Chondrocyte (in vitro differentiated cells): ENCODE results near the gene JPH2. TPM values are rescaled to one million over a fixed set of nuclear protein-coding genes. Genes with fewer than 3 reads are reported as not detected.

Experiments
- DNase-seq: peaks from one replicate; pipeline ENCODE4 v3.0.0; 2021; ENCODE audit warnings: mixed read lengths, low spot score
- H3K27ac Mint-ChIP-seq: one replicate; pipeline ENCODE4 v1.8.0; 2021; ENCODE audit warnings: mild to moderate bottlenecking, moderate library complexity, mixed read lengths; ENCODE audit not compliant: unreplicated experiment
- H3K27me3 Mint-ChIP-seq: 2 replicates; pipeline ENCODE4 v1.8.0; 2021; ENCODE audit warnings: low read depth, mixed read lengths
- H3K36me3 Mint-ChIP-seq: 2 replicates; pipeline ENCODE4 v1.8.0; 2021; ENCODE audit warnings: low read depth, mixed read lengths
- H3K4me1 Mint-ChIP-seq: 2 replicates; pipeline ENCODE4 v1.8.0; 2021; ENCODE audit warnings: low read depth, mild to moderate bottlenecking, mixed read lengths
- H3K4me3 Mint-ChIP-seq: one replicate; pipeline ENCODE4 v1.8.0; 2021; ENCODE audit warnings: mild to moderate bottlenecking, moderate library complexity, mixed read lengths; ENCODE audit not compliant: unreplicated experiment
- H3K9me3 Mint-ChIP-seq: 2 replicates; pipeline ENCODE4 v1.8.0; 2021; ENCODE audit warnings: low read depth, mixed read lengths
- total RNA-seq: library from RNA; stranded (reverse); gene quantifications from 3 replicates; pipeline ENCODE4 v1.2.1, GENCODE V29; 2021
- TF ChIP-seq, protein P1 (sequence below): fragments of 200-600 bp; sonication (generic); IDR thresholded peaks from 2 replicates; pipeline ENCODE4 v1.5.0; 2021; ENCODE audit warnings: antibody characterized with exemption, mild to moderate bottlenecking, moderate library complexity

JPH2 gene
- total RNA-seq, 1 donor from 2014 or later: 75.9 TPM

DNA sequence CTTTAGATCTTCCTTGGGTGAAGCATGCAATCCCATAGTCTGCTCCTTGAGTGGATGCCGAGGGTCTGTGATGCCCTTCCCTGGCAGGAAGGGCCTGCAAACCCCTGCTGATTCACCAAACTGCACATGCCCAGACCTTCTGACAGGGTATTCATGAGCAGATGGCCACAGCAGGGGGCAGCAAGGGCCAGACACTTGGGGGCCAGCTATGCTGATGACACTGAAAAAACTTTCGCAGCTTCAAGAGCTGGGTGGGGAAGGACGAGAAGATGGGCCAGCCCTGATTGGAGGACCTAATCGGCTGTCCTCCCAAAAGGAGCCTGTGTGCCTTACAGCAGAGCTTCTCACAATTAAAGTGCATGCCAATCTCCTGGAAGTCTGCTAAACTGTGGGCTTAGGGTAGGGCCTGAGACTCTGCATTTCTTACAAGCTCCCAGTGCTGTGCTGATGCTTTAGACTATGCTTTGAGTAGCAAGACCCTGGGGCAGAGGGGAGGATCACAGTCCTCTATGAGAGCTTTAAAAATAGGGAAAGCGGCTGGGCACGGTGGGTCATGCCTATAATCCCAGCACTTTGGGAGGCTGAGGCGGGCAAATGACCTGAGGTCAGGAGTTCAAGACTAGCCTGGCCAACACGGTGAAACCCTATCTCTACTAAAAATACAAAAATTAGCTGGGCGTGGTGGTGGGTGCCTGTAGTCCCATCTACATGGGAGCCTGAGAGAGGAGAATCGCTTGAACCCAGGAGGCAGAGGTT is 44.9 kb upstream of the JPH2 start:
- H3K27me3 Mint-ChIP-seq: no peaks in the 10 kb centered on the region
- no peak overlapping the region for H3K4me3 Mint-ChIP-seq
- DNase-seq: no peak

DNA sequence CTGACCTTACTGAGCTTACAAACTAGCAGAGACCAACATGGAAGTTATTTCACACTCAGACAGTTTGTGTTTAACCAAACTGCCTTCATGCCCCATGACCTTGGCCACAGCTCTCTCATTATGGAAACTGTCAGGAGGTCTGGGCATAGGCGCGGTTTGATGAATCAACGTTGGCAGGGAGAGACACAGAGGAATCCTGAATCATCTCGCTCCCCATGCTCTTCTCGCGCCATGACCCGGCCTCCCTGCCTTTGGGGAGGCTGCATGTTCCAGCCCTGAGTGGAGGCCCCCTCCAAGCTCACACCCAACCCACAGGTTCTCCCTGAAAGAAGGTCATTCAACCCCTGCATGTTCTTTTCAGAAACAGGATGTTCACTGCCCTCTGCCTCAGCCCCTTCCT is 44.2 kb upstream of the JPH2 start:
- no peak overlapping the region for H3K27ac Mint-ChIP-seq
- TF ChIP-seq, protein P1, sequence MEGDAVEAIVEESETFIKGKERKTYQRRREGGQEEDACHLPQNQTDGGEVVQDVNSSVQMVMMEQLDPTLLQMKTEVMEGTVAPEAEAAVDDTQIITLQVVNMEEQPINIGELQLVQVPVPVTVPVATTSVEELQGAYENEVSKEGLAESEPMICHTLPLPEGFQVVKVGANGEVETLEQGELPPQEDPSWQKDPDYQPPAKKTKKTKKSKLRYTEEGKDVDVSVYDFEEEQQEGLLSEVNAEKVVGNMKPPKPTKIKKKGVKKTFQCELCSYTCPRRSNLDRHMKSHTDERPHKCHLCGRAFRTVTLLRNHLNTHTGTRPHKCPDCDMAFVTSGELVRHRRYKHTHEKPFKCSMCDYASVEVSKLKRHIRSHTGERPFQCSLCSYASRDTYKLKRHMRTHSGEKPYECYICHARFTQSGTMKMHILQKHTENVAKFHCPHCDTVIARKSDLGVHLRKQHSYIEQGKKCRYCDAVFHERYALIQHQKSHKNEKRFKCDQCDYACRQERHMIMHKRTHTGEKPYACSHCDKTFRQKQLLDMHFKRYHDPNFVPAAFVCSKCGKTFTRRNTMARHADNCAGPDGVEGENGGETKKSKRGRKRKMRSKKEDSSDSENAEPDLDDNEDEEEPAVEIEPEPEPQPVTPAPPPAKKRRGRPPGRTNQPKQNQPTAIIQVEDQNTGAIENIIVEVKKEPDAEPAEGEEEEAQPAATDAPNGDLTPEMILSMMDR: no peak
- DNase-seq: no peak
- no peaks in the 10 kb centered on the region for H3K36me3 Mint-ChIP-seq
- H3K27me3 Mint-ChIP-seq: no peaks in the 10 kb centered on the region
- no peaks in the 10 kb centered on the region for H3K9me3 Mint-ChIP-seq
- no peak overlapping the region for H3K4me3 Mint-ChIP-seq
- peaks cover 7% of the 10 kb centered on the region for H3K4me1 Mint-ChIP-seq

More for the DNA sequence above, 44.9 kb upstream of the JPH2 start:
- H3K27ac Mint-ChIP-seq: no peak overlapping the region
- TF ChIP-seq, protein P1: no peak
- peaks cover 7% of the 10 kb centered on the region for H3K4me1 Mint-ChIP-seq
- H3K9me3 Mint-ChIP-seq: peaks cover 2% of the 10 kb centered on the region
- no peaks in the 10 kb centered on the region for H3K36me3 Mint-ChIP-seq

DNA sequence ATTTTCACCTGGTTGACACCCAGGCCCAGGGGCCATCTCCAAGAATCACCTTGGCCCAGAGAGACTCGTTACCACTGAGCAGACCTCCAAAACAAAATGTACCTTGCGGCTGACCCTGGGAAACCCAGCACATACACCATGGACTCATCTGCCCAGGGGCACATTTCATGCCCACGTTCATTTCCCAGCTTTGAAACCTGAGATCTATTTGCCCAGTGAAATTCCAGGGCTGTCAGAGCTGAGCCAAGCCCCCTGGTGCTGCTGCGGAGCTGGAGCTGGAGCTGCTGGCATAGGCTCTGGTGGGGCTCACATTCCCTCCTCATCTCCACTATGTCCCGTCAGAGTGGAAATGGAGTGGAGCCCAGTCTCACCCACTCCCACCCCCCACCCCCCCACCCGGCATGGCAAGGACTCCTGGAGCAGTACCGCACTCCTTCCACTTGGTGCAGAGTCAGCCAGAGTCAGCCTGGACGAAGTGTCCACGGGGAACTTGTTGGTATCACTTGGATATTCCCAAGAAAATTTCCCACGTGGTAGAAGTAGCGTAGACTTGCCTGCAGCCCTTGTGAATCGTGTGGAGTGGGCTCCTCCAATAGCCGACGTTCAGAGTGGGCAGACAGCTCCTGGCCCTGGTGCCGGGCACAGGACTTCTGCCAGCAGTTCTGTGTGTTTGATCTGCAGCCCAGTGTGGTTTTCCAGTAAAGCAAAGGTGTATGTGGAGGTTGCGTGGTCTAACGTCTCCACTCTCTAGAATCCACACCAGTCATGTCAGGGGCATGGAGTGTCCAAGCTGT is 41.7 kb upstream of the JPH2 start:
- TF ChIP-seq, protein P1: no peak
- peaks cover 7% of the 10 kb centered on the region for H3K4me1 Mint-ChIP-seq
- H3K36me3 Mint-ChIP-seq: no peaks in the 10 kb centered on the region
- DNase-seq: no peak
- no peak overlapping the region for H3K27ac Mint-ChIP-seq
- no peaks in the 10 kb centered on the region for H3K27me3 Mint-ChIP-seq
- H3K4me3 Mint-ChIP-seq: no peak overlapping the region
- no peaks in the 10 kb centered on the region for H3K9me3 Mint-ChIP-seq

DNA sequence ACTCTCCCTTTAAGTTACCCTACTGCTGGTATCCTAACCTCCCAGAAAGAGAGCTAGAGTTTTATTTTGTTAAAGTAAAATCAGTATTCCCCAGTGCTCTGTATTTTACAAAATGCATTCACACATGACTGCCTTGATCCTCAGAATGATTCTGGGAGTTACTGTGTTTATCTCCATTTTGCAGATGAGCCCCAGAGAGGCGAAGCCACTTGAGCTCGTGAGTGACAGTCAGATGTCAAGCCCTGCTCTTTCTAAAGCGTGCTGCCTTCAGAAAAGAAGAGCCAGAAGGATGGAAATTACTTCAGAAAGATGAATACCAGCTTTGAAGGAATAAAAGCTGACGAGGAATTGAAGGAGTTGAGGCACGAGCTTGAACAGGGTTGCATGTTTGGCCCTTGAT is 37.6 kb upstream of the JPH2 start:
- no peak for DNase-seq
- H3K4me3 Mint-ChIP-seq: no peak overlapping the region
- H3K27me3 Mint-ChIP-seq: no peaks in the 10 kb centered on the region
- H3K36me3 Mint-ChIP-seq: no peaks in the 10 kb centered on the region
- H3K9me3 Mint-ChIP-seq: no peaks in the 10 kb centered on the region
- H3K4me1 Mint-ChIP-seq: peaks cover 3% of the 10 kb centered on the region
- no peak overlapping the region for H3K27ac Mint-ChIP-seq
- TF ChIP-seq, protein P1: no peak

DNA sequence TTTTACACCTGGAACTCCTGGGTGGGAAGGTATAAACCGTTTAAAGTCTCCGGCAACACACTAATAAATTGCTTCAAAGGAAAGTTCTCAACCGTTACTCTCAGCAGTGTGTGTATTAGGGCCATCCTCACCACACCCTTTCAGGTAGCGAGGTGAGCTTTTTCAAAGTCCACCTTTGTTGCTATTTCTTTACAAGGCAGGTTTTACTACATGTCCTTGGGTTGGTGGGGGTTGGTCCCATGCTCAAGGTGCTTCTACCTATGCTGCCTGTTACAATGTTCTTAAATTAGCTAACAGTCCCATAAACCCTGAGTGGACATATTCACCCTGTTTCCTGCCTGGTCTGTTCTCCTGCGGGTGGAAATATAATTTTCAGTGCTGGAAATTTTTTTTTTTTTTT is 36.7 kb upstream of the JPH2 start:
- Mint-ChIP-seq H3K9me3 (no peaks in the 10 kb centered on the region), H3K27me3 (no peaks in the 10 kb centered on the region), H3K36me3 (no peaks in the 10 kb centered on the region), H3K27ac (no peak overlapping the region), H3K4me1 (peaks cover 8% of the 10 kb centered on the region), H3K4me3 (no peak overlapping the region)
- TF ChIP-seq, protein P1: no peak
- no peak for DNase-seq
